ENCODE measurements around the gene LIPC. TPM values are rescaled to one million over a fixed set of nuclear protein-coding genes. Genes with fewer than 3 reads are reported as not detected.
A peak's percentile ranks its signal among the peaks of the same experiment; 100 is the strongest.

LIPC gene
- total RNA-seq, 2 experiments from 2014 or later: 0.61 to 1.2 TPM

DNA sequence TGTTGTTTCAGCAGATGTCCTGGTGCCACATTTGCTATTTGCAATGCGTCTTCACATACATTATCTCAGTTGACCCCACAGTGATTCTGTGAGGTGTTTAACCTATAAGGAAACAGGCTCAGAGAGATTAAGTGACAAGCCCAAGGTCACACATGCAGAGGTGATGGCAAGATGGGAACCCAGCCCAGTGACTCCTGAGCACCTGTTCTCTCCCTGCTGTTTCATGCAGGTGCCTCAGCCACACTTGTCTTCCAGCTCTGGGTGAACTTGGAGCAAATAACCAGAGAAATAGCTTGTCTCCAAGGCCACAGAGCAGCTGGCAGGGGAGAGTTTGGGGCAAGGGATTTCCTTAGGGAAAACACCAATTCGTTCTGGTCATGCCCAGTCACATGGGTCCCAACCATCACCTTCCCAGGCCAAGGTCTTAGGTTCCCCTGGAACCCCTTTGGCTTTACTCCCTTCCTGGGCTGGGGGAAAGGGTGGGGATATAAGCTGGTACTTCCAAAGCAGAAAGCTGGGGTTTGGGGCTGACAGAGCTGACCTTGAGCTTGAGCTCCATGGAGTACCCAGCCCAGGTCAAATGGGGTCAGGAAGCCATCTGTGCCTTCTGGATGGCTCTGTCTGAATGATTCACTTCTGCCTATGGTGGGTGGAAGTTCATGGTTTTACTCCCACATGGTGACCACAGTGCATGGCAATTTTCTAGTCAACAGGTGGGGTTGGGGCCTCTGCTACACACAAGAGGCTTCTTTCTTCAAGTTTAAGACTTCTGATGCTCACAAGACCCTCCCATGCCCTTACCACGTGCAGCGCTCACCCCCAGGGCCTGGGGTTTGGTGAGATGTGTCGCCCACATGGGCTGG, 22.4 kb downstream of the LIPC start:
- no peak overlapping the region for H3K27ac Mint-ChIP-seq
- no peak overlapping the region for H3K4me3 Mint-ChIP-seq
- H3K27me3 Mint-ChIP-seq: no peaks in the 10 kb centered on the region
- Histone ChIP-seq H3K27ac (ENCODE audit: low read depth in 1 of 2, low read length in 2 of 2) (no peak overlapping the region), H3K4me3 (ENCODE audit: low read length) (no peak overlapping the region), H3K4me1 (ENCODE audit: insufficient read depth, low read length) (peaks cover 17% of the 10 kb centered on the region), H3K36me3 (ENCODE audit: insufficient read depth, low read length) (no peaks in the 10 kb centered on the region), H3K9me3 (ENCODE audit: control insufficient read depth in 1 of 2, insufficient read depth in 1 of 2, low read length in 2 of 2) (no peaks in the 10 kb centered on the region), H3K27me3 (ENCODE audit: control insufficient read depth in 1 of 2, insufficient read depth in 2 of 2, low read length in 2 of 2) (no peaks in the 10 kb centered on the region)
- ATAC-seq (ENCODE audit: poor library complexity) (no peak), DNase-seq (no peak)
- no peaks in the 10 kb centered on the region for H3K36me3 Mint-ChIP-seq (ENCODE audit: low read depth)
- TF ChIP-seq, protein P1, sequence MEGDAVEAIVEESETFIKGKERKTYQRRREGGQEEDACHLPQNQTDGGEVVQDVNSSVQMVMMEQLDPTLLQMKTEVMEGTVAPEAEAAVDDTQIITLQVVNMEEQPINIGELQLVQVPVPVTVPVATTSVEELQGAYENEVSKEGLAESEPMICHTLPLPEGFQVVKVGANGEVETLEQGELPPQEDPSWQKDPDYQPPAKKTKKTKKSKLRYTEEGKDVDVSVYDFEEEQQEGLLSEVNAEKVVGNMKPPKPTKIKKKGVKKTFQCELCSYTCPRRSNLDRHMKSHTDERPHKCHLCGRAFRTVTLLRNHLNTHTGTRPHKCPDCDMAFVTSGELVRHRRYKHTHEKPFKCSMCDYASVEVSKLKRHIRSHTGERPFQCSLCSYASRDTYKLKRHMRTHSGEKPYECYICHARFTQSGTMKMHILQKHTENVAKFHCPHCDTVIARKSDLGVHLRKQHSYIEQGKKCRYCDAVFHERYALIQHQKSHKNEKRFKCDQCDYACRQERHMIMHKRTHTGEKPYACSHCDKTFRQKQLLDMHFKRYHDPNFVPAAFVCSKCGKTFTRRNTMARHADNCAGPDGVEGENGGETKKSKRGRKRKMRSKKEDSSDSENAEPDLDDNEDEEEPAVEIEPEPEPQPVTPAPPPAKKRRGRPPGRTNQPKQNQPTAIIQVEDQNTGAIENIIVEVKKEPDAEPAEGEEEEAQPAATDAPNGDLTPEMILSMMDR (IDR thresholded peaks at IDR 0.05): no peak
- POLR2A ChIA-PET: no interaction called here
- CTCF ChIA-PET: no interaction called here
- H3K4me1 Mint-ChIP-seq (ENCODE audit: low read depth): peaks cover 19% of the 10 kb centered on the region
- intact Hi-C loops (cut with DNase I, micrococcal nuclease): no loop called here
- H3K9me3 Mint-ChIP-seq: no peaks in the 10 kb centered on the region

DNA sequence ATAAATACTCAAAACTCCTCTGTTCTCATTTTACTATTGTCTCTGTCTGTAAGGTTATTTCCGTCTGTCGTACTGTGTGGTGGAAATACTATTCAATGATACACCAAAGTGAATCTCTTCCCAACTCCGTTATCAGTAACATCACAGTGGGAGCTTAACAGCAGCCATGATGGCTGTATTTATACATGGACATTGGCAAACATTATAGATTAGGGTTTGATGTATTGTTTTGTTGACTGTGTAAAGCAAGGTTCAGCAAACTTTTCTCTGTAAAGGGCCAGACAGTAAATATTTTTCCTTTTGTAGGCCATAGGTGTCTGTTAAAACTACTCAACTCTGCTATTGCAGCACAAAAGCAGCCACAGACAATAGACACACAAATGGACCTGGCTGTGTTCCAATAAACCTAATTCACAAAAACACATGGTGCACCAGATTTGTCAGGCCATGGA, 23.2 kb downstream of the LIPC start:
- Histone ChIP-seq H3K27me3 (ENCODE audit: control insufficient read depth in 1 of 2, insufficient read depth in 2 of 2, low read length in 2 of 2) (no peaks in the 10 kb centered on the region), H3K4me3 (ENCODE audit: low read length) (no peak overlapping the region), H3K4me1 (ENCODE audit: insufficient read depth, low read length) (peaks cover 24% of the 10 kb centered on the region), H3K9me3 (ENCODE audit: control insufficient read depth in 1 of 2, insufficient read depth in 1 of 2, low read length in 2 of 2) (no peaks in the 10 kb centered on the region), H3K27ac (ENCODE audit: low read depth in 1 of 2, low read length in 2 of 2) (no peak overlapping the region), H3K36me3 (ENCODE audit: insufficient read depth, low read length) (no peaks in the 10 kb centered on the region)
- TF ChIP-seq, protein P1 (IDR thresholded peaks at IDR 0.05): no peak
- H3K27ac Mint-ChIP-seq: no peak overlapping the region
- H3K36me3 Mint-ChIP-seq (ENCODE audit: low read depth): no peaks in the 10 kb centered on the region
- H3K9me3 Mint-ChIP-seq: no peaks in the 10 kb centered on the region
- DNase-seq (no peak), ATAC-seq (ENCODE audit: poor library complexity) (no peak)
- H3K27me3 Mint-ChIP-seq: no peaks in the 10 kb centered on the region
- H3K4me1 Mint-ChIP-seq (ENCODE audit: low read depth): peaks cover 24% of the 10 kb centered on the region
- POLR2A ChIA-PET: no interaction called here
- CTCF ChIA-PET: no interaction called here
- intact Hi-C loops (cut with DNase I, micrococcal nuclease): no loop called here
- no peak overlapping the region for H3K4me3 Mint-ChIP-seq

DNA sequence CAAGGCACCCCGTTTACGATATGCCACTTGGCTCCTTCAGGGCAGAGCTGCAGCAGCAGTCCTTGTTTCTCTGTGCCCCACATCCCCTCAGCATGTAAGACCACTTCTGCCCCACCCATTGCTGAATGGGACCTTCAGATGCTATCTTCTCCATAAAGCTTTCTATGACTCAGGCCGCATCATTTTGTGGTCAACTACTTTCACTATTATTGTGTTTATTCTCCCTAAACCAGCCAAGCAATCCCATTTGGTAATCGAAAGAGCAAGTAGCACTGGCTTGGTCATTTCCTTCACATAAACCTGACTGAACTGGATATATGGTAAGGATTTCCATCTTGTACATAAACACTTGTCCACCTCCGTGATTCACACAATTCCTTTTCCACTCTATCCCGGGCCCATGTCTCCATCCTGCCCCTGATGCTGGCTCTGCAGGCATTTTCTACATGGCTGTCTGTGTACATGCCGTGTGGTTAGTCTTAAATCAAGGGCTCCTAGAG, 25.7 kb downstream of the LIPC start:
- DNase-seq: peak in 3 of 14 experiments; percentile 10 to 23 (median 17)
- Mint-ChIP-seq H3K4me1 (ENCODE audit: low read depth) (peaks cover 33% of the 10 kb centered on the region), H3K27ac (no peak overlapping the region), H3K9me3 (no peaks in the 10 kb centered on the region), H3K36me3 (ENCODE audit: low read depth) (no peaks in the 10 kb centered on the region), H3K27me3 (no peaks in the 10 kb centered on the region), H3K4me3 (no peak overlapping the region)
- H3K27me3 ChIP-seq (ENCODE audit: control insufficient read depth in 1 of 2, insufficient read depth in 2 of 2, low read length in 2 of 2): no peaks in the 10 kb centered on the region
- H3K4me3 ChIP-seq (ENCODE audit: low read length): no peak overlapping the region
- CTCF ChIA-PET: no interaction called here
- intact Hi-C loops (cut with DNase I, micrococcal nuclease): no loop called here
- H3K36me3 ChIP-seq (ENCODE audit: insufficient read depth, low read length): no peaks in the 10 kb centered on the region
- H3K4me1 ChIP-seq (ENCODE audit: insufficient read depth, low read length): peaks cover 26% of the 10 kb centered on the region
- POLR2A ChIA-PET: no interaction called here
- H3K9me3 ChIP-seq (ENCODE audit: control insufficient read depth in 1 of 2, insufficient read depth in 1 of 2, low read length in 2 of 2): no peaks in the 10 kb centered on the region
- no peak overlapping the region for H3K27ac ChIP-seq (ENCODE audit: low read depth in 1 of 2, low read length in 2 of 2)
- no peak for ATAC-seq (ENCODE audit: poor library complexity)
- TF ChIP-seq, protein P1 (IDR thresholded peaks at IDR 0.05): no peak
